Hair follicle dermal papilla cell (primary cell): ENCODE measurements around the gene CAMTA1. TPM values are rescaled to one million over a fixed set of nuclear protein-coding genes. Genes with fewer than 3 reads are reported as not detected.

ENCODE experiments used
- small RNA-seq: library from RNA; depleted of rRNA; stranded (forward); fragments of <200 nt; gene quantifications from one replicate; pipeline ENCODE3, GENCODE V24; 2012
- total RNA-seq: library from RNA; depleted of rRNA; stranded (reverse); fragments of >200 nt; gene quantifications from 2 replicates; pipeline ENCODE4 v1.2.3, GENCODE V29; 2012

The CAMTA1 gene
- total RNA-seq: 29.7 and 31.1 TPM in 2 replicates

GRCh38 chr1:6785318-6785727 lies at the start of gene CAMTA1:
Gene CAMTA1, plus strand, starts transcription at chr1:6785454. Its CDS starts 77 bp downstream, at chr1:6785531.

DNA sequence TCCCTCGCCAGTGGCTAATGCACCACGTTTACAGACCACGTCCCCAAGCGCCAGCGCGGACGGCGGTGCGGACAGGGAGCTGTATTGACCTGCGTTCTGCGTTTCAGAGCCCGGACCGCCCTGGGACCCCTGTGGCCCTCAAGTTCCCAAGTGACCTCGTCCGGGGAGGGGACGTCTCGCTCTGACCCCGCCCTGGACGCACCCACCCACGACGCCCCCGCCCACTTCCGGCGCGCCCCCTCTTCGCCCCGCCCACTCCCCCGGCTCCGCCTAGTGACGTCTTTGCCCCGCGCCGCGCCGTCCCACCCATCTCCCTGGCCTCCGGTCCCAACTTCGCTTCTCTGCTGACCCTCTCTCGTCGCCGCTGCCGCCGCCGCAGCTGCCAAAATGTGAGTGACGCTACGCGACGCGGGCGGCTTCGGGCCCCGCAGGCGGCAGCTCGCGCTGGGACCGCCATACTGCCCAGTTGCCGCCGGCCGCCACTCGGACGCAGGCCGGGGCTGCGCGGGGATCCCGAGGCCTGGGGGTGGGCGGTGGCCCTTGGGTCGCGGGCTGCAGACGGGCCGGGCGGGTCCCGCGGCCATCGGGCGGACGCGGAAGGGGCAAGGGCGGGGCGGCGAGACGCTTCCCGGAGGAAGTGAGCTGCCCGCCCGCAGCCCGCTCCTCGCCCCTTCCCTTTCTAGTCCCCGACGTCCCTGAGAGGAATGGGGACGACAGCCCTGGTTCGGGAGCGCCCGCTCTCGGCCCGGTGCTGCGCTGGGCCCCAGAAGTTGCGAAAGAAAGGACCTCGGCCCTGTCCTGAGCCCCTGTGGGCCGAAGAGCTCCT lies 986.0 kb downstream of the CAMTA1 start, which contains the start of gene VAMP3:
Gene VAMP3, plus strand, starts transcription at position 300 of the 826 bp plus-strand sequence. Its CDS starts 88 bp downstream, at position 388.

GRCh38 chr1:7783826-7784491 lies 998.7 kb downstream of the CAMTA1 start, which contains the start of gene PER3:
Gene PER3, plus strand, starts transcription at chr1:7784291. Its CDS starts 587 bp downstream, at chr1:7784878.

Small RNAs within 50 kb of the gene (small RNA-seq; reads per million reads assigned to genes)
- gene AL359881.1 (not detected), gene AL590128.1 (not detected), gene RNU1-8P (0.66 reads per million, percentile 6 among the genes with 10 or more reads in this experiment)

Other genes starting within 250 kb of the CAMTA1 start
- 30.2 and 38.9 TPM in 2 replicates for gene NOL9, start 230.9 kb upstream of the CAMTA1 start, total RNA-seq
- 0.49 and 0.65 TPM in 2 replicates for gene TAS1R1, start 230.1 kb upstream of the CAMTA1 start, total RNA-seq
- gene ZBTB48, start 205.5 kb upstream of the CAMTA1 start, total RNA-seq: 12.9 and 14.0 TPM in 2 replicates
- gene KLHL21, start 182.6 kb upstream of the CAMTA1 start, total RNA-seq: 70.1 and 70.9 TPM in 2 replicates
- 14.9 and 15.6 TPM in 2 replicates for gene PHF13, start 171.7 kb upstream of the CAMTA1 start, total RNA-seq
- gene THAP3, start 160.6 kb upstream of the CAMTA1 start, total RNA-seq: 16.5 and 17.2 TPM in 2 replicates
- 23.9 and 31.2 TPM in 2 replicates for gene DNAJC11, start 83.6 kb upstream of the CAMTA1 start, total RNA-seq